IPS-18a (cell line): ENCODE measurements around the gene REST.
"Not testable (repeated sequence)": the region's sequence is repeated elsewhere in the genome, so short reads cannot be mapped to it uniquely, and the experiment has no call there.

Source experiments
- H3K27ac ChIP-seq: one replicate; pipeline ENCODE4 v1.5.1; 2013; ENCODE audit warnings: low read length
- H3K27me3 ChIP-seq: one replicate; pipeline ENCODE4 v1.6.1; 2013; ENCODE audit warnings: mild to moderate bottlenecking, low read length; ENCODE audit not compliant: control insufficient read depth, insufficient read depth
- H3K36me3 ChIP-seq: one replicate; pipeline ENCODE4 v1.6.1; 2013; ENCODE audit warnings: low read depth, low read length; ENCODE audit not compliant: control insufficient read depth
- H3K4me1 ChIP-seq: one replicate; pipeline ENCODE4 v1.6.1; 2013; ENCODE audit warnings: low read depth, low read length; ENCODE audit not compliant: control insufficient read depth
- H3K4me3 ChIP-seq: one replicate; pipeline ENCODE4 v1.5.1; 2013; ENCODE audit warnings: low read length
- H3K9ac ChIP-seq: one replicate; pipeline ENCODE4 v1.6.1; 2013; ENCODE audit warnings: mild to moderate bottlenecking, low read length, moderate library complexity
- H3K9me3 ChIP-seq: one replicate; pipeline ENCODE4 v1.6.1; 2013; ENCODE audit warnings: low read depth, low read length; ENCODE audit not compliant: control insufficient read depth

The REST gene

DNA sequence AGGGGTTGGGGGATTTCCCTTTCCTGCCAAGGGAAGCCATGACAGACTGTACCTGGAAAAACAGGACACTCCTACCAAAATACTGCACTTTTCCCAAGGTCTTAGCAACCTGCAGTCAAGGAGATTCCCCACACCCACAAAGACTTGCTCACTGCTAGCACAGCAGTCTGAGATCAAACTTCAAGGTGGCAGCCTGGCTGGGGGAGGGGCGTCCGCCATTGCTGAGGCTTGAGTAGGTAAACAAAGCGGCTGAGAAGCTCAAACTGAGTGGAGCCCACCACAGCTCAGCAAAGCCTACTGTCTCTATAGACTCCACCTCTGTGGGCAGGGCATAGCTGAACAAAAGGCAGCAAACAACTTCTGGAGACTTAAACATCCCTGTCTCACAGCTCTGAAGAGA is 23.2 kb upstream of the REST start:
- not testable (repeated sequence) for H3K27ac ChIP-seq, H3K36me3 ChIP-seq, H3K4me1 ChIP-seq, H3K9ac ChIP-seq, H3K4me3 ChIP-seq, H3K27me3 ChIP-seq, H3K9me3 ChIP-seq

DNA sequence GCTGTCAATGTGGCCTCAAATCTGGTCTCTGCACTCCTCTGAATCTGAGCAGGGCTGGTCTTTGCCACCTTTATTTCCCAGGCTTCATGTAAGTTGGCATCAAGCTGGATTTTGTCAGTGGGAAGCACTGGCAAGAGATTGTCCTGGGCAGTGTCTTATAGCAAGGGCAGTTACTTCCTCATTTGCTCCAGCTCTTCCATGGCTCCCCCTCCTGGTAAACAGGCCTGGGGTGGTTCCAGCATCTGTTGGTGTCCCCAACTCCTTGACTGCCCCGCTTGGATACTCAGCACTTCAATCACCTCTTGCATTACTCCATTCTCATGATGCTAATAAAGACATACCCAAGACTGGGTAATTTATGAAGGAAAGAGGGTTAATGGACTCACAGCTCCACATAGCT is 15.0 kb upstream of the REST start:
- Histone ChIP-seq H3K27me3 (no peaks in the 10 kb centered on the region), H3K9ac (no peak overlapping the region), H3K27ac (no peak overlapping the region)

DNA sequence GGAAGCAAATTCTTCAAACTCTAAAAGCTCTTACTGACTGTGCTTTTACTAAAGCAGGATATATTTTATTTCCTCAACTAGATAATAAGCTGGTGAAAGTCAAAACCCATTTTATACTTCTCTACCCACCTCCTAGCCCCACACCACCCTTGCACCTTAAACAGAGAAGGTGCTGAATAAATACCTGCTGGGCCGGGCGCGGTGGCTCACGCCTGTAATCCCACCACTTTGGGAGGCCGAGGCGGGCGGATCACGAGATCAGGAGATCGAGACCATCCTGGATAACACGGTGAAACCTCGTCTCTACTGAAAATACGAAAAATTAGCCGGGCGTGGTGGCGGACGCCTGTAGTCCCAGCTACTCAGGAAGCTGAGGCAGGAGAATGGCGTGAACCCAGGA is 9.9 kb upstream of the REST start:
- H3K4me1 ChIP-seq, H3K36me3 ChIP-seq, H3K9me3 ChIP-seq, H3K27ac ChIP-seq, H3K4me3 ChIP-seq, H3K27me3 ChIP-seq, H3K9ac ChIP-seq: not testable (repeated sequence)

More for the DNA sequence above, 15.0 kb upstream of the REST start:
- Histone ChIP-seq H3K4me1 (no peaks in the 10 kb centered on the region), H3K36me3 (no peaks in the 10 kb centered on the region), H3K9me3 (no peaks in the 10 kb centered on the region), H3K4me3 (no peak overlapping the region)

DNA sequence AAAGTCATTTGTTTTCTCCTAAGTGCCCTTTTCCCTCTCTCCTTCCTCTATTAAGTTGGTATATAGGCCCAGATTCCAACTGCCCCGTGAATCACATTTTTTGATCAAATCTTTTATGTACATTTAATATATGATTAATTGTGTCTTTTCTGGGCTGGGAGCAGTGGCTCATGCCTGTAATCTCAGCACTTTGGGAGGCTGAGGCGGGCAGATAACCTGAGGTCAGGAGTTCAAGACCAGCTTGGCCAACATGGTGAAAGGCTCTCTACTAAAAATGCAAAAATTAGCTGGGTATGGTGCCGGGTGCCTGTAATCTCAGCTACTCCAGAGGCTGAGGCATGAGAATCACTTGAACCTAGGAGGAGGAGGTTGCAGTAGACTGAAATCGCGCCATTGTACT is 7.5 kb upstream of the REST start:
- not testable (repeated sequence) for H3K27ac ChIP-seq, H3K9ac ChIP-seq, H3K4me1 ChIP-seq, H3K9me3 ChIP-seq, H3K36me3 ChIP-seq, H3K27me3 ChIP-seq, H3K4me3 ChIP-seq

DNA sequence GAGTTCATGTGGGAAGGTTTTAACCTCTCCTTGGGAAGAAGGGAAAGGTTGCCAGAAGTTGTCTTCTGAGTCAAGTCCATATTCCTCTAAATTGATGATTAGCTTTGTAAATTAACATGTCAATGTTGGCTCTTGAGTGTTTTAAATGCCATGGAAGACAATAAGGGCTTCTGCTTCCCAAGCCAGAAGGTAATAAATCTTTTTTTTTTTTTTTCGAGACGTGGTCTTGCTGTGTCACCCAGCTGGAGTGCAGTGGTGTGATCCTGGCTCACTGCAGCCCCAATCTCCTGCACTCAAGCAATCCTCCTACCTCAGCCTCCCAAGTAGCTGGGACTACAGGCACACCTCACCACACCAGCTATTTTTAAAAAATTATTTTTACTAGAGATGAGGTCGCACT is 5.0 kb upstream of the REST start:
- H3K9me3 ChIP-seq: no peaks in the 10 kb centered on the region
- H3K4me1 ChIP-seq: peaks cover 20% of the 10 kb centered on the region
- peaks cover 18% of the 10 kb centered on the region for H3K27me3 ChIP-seq
- no peaks in the 10 kb centered on the region for H3K36me3 ChIP-seq
- H3K4me3 ChIP-seq: no peak overlapping the region
- no peak overlapping the region for H3K9ac ChIP-seq
- no peak overlapping the region for H3K27ac ChIP-seq

- H3K27me3 ChIP-seq: peaks cover 18% of the 10 kb centered on the region
- no peak overlapping the region for H3K4me3 ChIP-seq
- no peak overlapping the region for H3K9ac ChIP-seq
Measured at GRCh38 chr4:56905796-56906195, 1.9 kb upstream of the REST start.

DNA sequence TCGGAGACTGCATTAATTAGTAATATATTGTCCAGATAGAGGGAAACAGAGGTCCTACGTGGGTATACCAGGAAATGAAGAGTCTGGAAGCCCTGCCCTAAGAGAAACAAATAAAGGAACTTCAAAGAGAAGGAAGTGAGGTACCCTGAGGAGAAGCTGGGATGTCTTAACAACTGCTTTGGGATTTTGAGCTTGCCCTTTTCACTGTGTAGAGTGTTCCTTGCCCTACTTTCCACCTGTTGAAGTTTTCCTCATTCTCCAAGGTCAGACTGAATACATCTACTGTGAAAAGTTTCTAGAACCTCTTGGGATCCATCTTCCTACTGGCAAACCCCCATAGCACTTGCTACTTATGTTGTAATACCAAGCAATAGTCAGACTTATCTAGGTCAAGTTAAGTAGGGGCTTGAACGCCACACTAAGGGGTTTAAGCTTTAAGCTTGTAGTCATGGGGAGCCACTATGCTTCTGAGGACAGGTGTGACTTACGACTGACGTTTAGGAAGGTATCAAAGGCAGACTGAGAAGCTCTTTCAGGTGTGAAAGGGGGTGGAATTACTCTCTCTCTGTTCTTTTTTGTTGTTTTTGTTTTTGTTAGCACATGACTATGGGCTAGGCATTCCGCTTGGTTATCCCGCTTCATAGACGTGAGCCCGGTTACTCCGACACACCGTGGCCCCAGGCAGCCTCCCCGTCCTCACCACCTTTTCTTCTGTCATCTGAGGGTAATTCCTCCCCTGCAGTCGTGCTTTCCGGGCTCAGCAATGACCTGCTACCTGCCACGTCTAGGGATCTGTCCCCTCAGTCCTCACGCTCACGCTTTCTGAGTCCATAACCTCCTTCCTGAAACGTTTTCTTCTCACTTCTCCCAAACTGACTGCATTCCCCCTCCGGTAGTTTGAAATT is 959 bp upstream of the REST start:
- H3K4me1 ChIP-seq: peaks cover 40% of the 10 kb centered on the region
- H3K4me3 ChIP-seq: peak overlapping the region; percentile 58
- peaks cover 7% of the 10 kb centered on the region for H3K36me3 ChIP-seq
- no peaks in the 10 kb centered on the region for H3K9me3 ChIP-seq
- no peak overlapping the region for H3K9ac ChIP-seq
- no peak overlapping the region for H3K27ac ChIP-seq
- peaks cover 18% of the 10 kb centered on the region for H3K27me3 ChIP-seq

More at GRCh38 chr4:56905796-56906195, 1.9 kb upstream of the REST start:
- Histone ChIP-seq H3K36me3 (no peaks in the 10 kb centered on the region), H3K27ac (no peak overlapping the region), H3K4me1 (peaks cover 32% of the 10 kb centered on the region), H3K9me3 (no peaks in the 10 kb centered on the region)

- H3K36me3 ChIP-seq: peaks cover 10% of the 10 kb centered on the region
- peaks cover 35% of the 10 kb centered on the region for H3K4me1 ChIP-seq
- peak overlapping the region; percentile 91 for H3K9ac ChIP-seq
- peak overlapping the region; percentile 91 for H3K27ac ChIP-seq
- peaks cover 18% of the 10 kb centered on the region for H3K27me3 ChIP-seq
- H3K4me3 ChIP-seq: peak overlapping the region; percentile 99
- no peaks in the 10 kb centered on the region for H3K9me3 ChIP-seq
Measured at GRCh38 chr4:56908206-56909085, 746 bp downstream of the REST start.

DNA sequence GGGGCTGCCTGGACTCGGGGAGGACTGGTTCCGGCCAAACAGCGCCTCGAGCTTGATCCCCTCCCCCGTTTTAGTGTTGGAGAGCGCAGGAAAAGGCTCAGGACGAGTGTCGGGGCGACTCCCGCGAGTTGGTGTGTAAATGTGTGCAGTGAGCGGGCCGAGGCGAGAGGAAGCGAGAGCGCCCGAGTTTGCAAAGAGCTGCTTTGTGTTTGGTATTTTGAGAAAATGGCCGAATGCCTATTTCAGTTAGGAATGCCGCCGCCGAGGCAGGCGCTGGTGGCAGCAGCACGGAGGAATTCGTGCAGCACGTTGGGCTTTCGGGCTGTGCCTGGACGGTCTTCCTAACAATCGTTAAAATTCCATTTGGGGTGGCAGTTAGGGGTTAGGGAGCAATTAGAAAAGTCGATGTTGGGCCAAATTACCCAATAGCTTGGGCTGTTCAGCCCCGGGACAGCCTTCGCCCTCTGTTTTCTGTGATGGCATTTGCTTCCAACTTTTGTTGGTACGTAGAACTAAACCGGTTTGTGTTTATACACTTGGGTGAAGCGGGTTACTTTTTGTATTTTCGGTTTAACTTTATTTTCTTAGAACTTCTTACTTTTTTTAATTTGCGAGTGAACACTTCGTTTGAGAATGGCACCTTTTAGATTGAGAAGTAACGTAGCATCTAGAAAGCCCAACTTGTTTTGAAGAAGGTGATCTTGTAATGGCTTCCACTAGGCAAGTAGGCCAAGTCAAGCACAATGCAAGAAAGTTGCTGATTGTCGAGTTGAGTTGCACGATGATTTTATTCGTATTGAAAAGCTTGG is 1.6 kb downstream of the REST start:
- H3K9me3 ChIP-seq: no peaks in the 10 kb centered on the region
- H3K27ac ChIP-seq: peak overlapping the region; percentile 91
- H3K27me3 ChIP-seq: peaks cover 18% of the 10 kb centered on the region
- H3K36me3 ChIP-seq: peaks cover 12% of the 10 kb centered on the region
- H3K4me3 ChIP-seq: peak overlapping the region; percentile 99
- peak overlapping the region; percentile 91 for H3K9ac ChIP-seq
- peaks cover 35% of the 10 kb centered on the region for H3K4me1 ChIP-seq

GRCh38 chr4:56910172-56910967 is 2.7 kb downstream of the REST start:
- Histone ChIP-seq H3K4me3 (peak overlapping the region; percentile 99), H3K9ac (peak overlapping the region; percentile 91), H3K27ac (no peak overlapping the region)

More at GRCh38 chr4:56910172-56910967, 2.7 kb downstream of the REST start:
- Histone ChIP-seq H3K4me1 (peaks cover 35% of the 10 kb centered on the region), H3K27me3 (peaks cover 18% of the 10 kb centered on the region), H3K36me3 (peaks cover 15% of the 10 kb centered on the region), H3K9me3 (no peaks in the 10 kb centered on the region)
